GM19351 (cell line): Measurements from ENCODE around the gene ANO6.

ENCODE experiments used
- ATAC-seq: cut with Tn5 transposase; IDR thresholded peaks from one replicate; pipeline ENCODE4 v1.9.1; 2021; ENCODE audit warnings: mild to moderate bottlenecking, moderate library complexity; ENCODE audit not compliant: unreplicated experiment

Gene ANO6

DNA sequence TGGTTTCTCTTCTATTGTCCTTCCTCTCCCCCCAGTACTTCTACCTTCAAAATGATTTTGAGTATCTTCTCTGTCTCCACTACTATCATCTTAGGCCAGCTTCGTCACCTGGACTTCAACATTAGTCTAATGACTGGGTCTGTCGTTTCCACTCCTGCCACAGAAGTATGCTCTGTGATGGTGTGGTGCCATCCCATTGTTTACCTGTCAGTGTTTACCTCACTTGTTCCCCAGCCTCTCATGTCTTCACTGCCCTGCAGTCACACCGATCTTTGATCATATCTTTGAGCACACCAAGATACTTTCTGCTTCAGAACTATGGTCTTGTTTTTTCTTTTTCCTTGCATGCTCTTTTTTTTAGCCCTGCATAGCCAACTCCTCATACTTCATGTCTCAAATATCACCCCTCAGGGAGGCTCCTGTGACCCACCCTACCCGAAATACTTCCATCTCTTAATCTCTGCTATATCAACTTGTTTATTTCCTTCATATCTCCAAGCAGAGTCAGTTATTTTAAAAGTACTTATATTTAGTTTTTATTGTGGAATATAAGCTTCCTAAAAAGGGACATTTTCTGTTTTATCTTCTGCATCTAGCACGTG is 60.4 kb downstream of the ANO6 start:
- ATAC-seq: no peak

DNA sequence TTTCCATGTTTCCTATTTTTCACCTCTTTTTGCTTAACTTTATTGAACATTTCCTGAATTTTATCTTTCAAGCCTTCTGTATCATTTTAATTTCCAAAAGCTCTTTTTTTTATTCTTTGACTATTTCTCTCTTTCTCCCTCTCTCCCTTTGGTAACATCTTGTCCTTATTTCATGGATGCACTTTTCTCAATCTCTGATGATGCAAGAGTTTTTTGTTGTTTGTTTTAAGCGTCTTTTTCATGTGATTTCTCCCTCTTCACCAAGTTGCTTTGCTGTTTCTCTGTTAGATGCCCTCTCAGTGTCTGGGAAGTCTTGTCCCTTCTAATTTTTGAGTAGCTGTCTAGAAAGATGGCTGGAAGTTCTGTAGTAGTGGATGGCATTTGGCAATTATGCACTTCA is 62.6 kb downstream of the ANO6 start:
- ATAC-seq: no peak

GRCh38 chr12:45279931-45280830 is 64.3 kb downstream of the ANO6 start:
- ATAC-seq: no peak

DNA sequence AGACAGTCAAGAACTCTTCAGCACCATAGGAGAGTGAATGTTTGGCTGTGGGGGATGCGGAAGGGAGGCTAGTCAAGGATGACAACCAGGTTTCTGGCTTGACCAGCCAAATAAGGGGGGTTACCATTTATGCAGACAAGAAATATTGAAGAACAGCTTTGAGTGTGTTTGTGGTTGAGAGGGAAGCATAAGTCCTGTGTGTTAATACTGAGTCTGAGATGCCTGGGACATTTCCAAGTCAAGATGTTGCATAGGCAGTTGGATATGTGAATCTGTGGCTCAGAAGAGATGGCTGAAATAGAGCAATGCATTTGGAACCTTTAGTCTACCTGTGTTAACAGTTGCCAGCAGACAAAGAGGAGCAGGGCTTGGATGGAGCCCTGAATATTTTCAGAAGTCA is 66.1 kb downstream of the ANO6 start:
- ATAC-seq: no peak

DNA sequence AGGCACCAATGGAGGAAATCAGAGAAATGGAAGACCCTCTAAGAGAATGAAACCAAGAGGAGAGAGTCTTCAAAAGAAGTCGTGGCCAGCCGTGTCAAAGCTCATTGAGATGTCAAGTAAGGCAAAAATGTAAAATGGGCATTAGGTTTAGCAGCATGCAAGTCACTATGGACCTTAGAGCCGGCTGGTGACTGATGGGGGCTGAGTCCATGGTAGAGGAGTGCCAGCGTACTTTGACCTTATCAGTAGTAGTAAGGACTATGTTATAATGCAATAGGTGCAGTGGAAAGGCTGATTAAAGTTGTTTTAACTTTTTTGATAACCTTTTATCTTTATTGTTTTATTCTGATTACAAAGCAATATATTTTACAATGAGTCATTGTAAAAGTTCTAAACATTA is 66.5 kb downstream of the ANO6 start:
- ATAC-seq: no peak

DNA sequence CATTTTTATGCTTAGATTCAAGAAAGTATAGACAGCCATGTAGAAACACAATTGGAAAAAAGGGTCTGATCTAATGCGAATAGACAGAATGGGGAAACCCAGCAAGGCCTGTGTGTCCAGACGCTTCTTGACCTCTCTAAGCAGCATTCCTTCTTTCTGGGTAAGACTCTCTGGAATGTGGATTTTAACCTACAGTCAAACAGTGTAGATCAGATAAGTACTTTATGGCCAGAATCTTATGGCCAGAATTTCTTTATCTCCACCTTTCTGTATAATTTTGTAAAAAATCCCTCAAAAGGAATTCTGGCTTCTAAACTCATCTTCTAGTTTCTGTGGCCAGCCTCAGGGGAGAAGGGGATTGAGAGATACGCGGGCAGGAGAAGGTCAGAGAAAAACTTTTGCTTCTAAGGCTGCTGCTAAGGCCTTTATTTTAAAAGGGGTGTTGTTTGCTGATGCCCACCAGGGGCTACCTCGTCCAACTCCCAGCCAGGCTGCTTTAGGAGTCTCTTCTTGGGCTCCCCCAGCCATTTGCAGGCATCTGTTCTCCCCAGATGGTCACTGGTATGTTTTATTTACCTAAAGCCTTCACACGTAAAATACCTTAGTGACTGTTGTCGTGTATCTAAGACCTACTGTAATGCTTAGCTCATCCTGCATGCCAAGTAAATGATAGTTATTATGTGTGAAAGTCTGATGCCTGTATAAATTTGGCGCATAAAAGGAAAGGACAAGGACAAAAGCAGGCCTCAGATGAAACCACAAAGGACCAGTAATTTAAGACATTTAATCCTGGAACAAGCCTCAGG is 68.4 kb downstream of the ANO6 start:
- ATAC-seq: no peak

DNA sequence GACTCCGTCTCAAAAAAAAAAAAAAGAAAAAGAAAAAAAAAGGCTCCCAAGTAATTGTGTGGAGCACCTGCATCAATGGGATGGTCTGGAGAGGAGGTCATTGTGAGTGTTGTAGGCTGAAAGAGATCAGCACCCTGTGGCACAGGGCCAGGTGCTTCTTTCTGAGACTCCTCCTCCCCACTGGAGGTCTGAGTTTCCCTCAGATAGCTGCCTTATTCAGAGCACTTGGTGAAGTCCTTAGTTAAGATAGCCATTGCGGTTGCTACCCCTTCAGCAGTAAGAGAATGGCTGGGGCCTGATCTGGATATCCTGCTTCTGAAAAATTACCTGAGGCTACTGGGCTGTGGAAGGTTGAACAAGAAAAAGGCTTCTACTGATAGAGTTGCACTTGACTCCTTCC is 69.8 kb downstream of the ANO6 start:
- ATAC-seq: no peak

DNA sequence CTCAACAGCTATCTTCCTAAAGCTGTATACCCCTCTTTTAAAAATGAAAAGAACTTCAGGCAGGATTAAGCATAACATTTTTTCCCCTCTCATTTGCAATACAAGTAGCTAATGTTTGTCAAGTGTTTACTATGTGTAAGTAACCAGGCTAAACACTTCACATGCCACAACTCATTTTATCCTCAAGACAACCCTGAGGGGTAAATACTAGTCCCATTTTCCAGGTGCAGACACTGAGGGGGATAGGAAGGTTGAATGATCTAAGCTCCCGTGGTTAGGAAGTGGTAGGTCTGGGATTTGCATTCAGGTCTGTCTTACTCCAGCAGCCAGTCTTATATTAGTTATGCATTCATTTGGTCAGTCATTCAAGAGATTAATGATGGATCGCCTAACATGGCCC is 70.7 kb downstream of the ANO6 start:
- no peak for ATAC-seq

GRCh38 chr12:45289245-45290215 is 73.6 kb downstream of the ANO6 start:
- peak; percentile 50 for ATAC-seq

DNA sequence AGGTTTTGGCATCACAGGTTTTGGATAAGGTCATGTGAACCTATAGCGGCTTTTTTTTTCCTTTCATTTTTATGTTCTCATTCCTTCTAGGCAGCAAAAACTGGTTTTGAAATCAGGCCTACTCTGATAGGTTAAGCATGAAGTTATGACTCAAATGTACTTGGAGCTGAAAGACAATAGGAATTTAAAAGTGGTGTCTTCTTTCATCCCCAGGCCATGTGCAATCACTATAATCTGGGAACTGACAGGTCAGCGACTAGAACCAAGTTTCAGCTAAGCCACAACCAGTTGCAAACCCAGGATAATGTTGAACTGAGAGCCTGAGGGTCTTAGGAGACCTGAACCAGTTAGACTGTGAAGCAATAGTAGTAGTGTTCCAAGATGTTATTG is 74.3 kb downstream of the ANO6 start:
- no peak for ATAC-seq

DNA sequence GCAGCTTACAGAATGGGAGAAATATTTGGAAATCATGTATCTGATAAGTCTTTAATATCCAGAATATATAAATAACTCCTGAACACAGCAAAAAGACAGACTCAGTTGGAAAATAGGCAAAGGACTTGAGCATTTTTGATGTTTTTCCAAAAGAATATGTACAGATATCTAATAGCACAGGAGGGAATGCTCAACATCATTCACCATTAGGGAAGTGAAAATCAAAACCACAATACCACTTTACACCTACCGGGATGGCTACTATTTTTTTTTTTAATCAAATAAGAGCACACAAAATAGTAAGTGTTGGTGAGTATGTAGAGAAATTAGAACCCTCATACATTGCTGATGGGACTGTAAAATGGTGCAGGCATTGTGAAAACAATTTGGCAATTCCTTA is 75.6 kb downstream of the ANO6 start:
- ATAC-seq: no peak

- ATAC-seq: no peak
Observed at GRCh38 chr12:45292486-45293195, 76.7 kb downstream of the ANO6 start.

- no peak for ATAC-seq
Observed at GRCh38 chr12:45294906-45295305, 79.0 kb downstream of the ANO6 start.

DNA sequence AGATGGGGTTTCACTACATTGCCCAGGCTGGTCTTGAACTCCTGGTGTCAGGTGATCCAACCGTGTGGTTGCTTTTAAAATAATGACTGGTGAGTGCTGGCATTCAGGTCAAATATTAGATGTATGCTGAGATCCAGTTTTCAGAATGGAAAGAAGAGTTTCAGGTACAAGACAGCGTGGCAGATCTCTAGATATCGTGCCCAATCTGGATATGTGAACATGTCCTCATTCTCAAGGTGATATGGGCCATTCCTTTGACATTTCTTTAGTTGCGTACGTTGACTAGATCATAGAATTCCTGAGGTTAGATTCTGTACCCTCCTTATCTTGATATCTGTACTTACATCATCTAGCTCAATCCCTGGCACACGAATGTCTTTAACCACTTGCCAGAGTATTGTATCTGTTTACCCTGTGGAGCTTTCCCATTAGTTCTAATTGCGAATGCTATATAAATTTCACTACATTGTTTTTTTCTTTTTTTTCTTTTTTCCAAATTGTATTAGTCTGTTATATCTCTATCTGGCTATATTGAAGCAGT is 80.2 kb downstream of the ANO6 start:
- ATAC-seq: no peak

DNA sequence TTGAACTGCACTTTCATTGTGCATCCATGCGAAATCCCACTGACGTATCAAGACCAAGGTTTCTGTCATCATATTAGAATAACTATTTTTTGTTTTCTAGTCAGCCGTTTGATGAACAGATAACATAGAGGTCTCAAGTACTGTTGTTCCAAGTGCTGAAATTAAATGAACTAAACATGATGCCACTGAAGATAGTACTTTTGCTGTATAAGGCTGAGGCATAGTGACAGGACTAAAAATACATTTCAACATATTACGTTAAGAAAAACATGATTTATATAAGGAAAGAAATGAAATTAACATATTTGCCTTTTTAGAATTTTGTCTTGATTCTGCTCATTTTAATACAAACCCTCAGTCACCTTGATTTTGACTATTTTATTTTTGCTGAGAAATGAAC is 82.2 kb downstream of the ANO6 start:
- ATAC-seq: no peak

DNA sequence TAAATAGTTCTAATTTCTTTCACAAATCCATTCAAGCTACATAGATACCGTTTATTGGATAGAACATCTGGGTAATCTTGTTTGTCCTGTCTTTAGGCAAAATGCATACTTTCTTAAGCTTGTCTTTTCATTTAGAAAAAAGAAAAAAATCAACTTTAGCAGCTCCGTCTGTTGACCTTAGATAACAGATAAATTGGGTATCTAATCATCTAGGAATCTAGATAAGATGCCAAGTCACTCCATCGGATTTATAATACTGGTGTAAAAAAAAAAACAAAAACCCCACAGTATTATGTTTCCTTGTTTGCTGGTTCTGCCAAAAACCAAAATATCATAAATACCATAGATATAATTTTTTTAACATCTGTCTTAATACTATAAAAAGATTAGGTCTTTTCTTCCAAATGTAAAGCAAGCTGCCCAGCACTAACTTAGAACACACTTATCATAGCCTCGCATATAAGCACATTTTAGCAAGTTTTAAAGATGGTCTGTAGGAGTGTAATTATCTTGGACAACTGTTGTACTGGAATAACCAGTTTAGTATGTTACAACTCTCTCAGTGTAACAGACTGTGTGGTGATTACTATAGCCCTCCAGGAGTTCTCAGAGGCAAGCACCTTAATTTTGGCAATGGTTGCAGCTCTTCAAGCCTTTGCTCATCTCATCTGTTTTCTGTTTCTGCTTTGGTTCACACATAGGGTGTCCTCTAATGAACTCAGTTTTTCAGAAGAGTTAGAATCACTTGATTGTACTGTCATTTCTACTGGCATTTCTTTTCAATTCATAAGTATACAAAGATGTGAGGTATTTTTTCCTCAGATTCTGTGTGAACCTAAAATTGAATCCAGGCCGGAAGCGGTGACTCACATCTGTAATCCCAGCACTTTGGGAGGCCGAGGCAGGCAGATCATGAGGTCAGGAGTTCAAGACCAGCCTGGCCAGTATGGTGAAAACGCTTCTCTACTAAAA is 83.1 kb downstream of the ANO6 start:
- ATAC-seq: no peak

DNA sequence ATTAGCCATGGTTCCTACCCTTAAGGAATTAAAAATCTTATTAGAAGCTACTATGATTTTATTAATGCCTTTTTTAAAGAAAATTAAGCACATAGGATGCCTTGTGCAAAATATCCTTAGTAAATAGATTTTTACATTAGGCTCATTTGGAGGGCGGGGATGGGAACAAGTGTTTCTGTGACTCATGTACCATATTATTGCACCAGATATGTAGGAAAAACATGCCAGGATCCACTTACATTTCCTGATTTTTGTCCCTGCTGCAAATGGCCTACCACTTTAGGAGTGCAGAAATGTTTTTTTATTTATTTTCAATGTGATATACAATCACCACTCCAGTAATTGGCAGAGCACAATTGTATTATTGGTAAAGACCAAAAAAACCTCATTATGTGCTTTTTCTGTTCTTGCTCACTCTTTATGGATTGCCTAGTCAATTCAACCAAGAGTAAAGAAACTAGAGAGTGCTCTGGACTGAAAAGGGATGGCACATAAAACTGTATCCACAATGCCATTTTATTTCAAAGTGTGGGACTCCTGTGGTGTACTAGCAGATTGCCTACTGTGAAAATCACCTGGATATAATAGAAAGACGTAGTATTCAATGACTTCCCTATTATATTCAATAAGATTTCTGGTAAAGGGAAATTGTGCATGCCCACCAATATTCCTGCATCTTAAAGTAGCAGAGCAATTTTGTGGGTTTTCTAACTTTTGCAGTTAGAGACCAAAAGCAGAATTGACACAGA is 86.9 kb downstream of the ANO6 start:
- no peak for ATAC-seq

- no peak for ATAC-seq
Observed at GRCh38 chr12:45303945-45304344, 88.0 kb downstream of the ANO6 start.
